Vagina (tissue), 2 donors: ENCODE measurements around the gene APOC3. TPM values are rescaled to one million over a fixed set of nuclear protein-coding genes. Genes with fewer than 3 reads are reported as not detected.

Source experiments
- DNase-seq, 2 donors: peaks; one replicate each; pipeline ENCODE4 v3.0.0-alpha.2; 2017; ENCODE audit errors: extremely low spot score in 2 of 2
- H3K27ac ChIP-seq: fragments of 200-600 bp; sonication (generic); one replicate; pipeline ENCODE4 v1.5.1; 2019
- H3K27me3 ChIP-seq: fragments of 200-600 bp; sonication (generic); one replicate; pipeline ENCODE4 v1.5.1; 2019
- H3K36me3 ChIP-seq, 2 donors: fragments of 200-600 bp; sonication (generic); one replicate each; pipeline ENCODE4 v1.5.1; 2017 to 2019
- H3K4me1 ChIP-seq: fragments of 200-600 bp; sonication (generic); one replicate; pipeline ENCODE4 v1.5.1; 2019
- H3K4me3 ChIP-seq, 2 donors: fragments of 200-600 bp; sonication (generic); 1 replicate in 1 of 2; 2 replicates in 1 of 2; pipeline ENCODE4 v1.5.1; 2016 to 2019
- H3K9me3 ChIP-seq: fragments of 200-600 bp; sonication (generic); one replicate; pipeline ENCODE4 v1.5.1; 2019
- POLR2A ChIP-seq, 2 donors: fragments of 450-650 bp; IDR thresholded peaks; one replicate each; pipeline ENCODE4 v1.6.1; 2017; ENCODE audit warnings: antibody characterized with exemption in 2 of 2, mild to moderate bottlenecking in 2 of 2, moderate library complexity in 2 of 2
- POLR2AphosphoS5 ChIP-seq, 2 donors: sonication (generic); formaldehyde crosslinking; IDR thresholded peaks; one replicate each; pipeline ENCODE4 v1.9.0; 2017; ENCODE audit warnings: antibody characterized with exemption in 2 of 2, mild to moderate bottlenecking in 2 of 2, low read depth in 1 of 2; ENCODE audit not compliant: insufficient read depth in 1 of 2
- intact Hi-C: fragments of 100-400 bp; cut with DNase I; formaldehyde crosslinking; loops from one replicate; pipeline ENCODE4 v1.15.1; 2023
- total RNA-seq: library from RNA; depleted of rRNA; stranded (reverse); fragments of >200 nt; gene quantifications from one replicate; pipeline ENCODE4 v1.2.3, GENCODE V29; 2016
- TF ChIP-seq, protein P1 (sequence below), 3 experiments: fragments of 450-650 bp in 2 of 3; fragments of 200-600 bp in 1 of 3; sonication (generic) in 1 of 3; IDR thresholded peaks; one replicate each; pipeline ENCODE4 v1.5.1; 2017 to 2019; ENCODE audit warnings: antibody characterized with exemption in 3 of 3, mild to moderate bottlenecking in 2 of 3, moderate library complexity in 2 of 3

Gene APOC3
- total RNA-seq, 1 donor from 2014 or later = not detected

DNA sequence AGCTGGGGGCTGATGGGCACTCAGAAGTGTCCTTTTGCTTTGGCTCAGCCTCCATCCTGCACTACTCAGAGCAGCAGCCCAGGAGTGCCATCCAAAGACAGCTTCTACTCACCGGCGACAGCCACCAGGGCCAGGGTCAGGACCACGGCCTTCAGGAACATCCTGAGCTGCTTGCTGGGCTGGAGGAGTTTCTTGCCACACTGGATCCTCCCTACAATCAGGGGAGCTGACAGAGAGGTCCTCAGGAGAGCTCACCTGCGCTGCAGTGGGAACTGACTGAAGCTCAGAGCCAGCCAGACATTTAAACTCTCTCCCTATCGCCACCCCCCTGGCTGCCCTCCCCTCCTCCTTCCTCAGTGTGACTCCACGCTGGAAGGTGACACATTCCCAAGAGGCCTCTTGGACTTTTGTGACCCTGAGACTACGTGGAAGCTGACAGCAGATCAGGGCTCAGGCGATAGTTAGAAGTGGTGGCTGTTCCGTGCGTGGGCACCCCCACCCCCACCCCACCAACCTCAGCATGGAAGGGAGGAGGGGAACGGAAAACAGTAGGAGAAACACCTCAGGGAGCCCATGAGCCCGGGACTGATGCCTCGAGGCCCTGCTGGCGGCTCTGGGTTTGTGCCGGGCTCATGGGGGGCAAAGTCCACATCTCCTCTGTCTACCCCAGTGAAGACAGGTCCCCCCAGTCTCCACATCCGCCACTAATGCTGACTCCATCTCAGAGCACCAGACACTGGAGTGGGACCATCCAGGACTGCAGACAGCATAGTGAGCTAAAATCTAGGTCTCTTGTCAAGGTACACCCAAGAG lies 6.5 kb upstream of the APOC3 start, which contains the start of gene APOA4:
APOA4 (minus strand) TSS at position 274 of the 813 bp plus-strand sequence; CDS start at position 161, 113 bp downstream.
- peak in 1 of 2 donors; percentile 95 for DNase-seq
- Histone ChIP-seq H3K4me3 (no peak within 1 kb of the TSS), H3K36me3 (no peaks in the 10 kb centered on the region), H3K9me3 (no peaks in the 10 kb centered on the region), H3K27me3 (no peaks in the 10 kb centered on the region), H3K4me1 (no peaks in the 10 kb centered on the region), H3K27ac (no peak within 1 kb of the TSS)
- intact Hi-C loops = no loop called here
- no peak for TF ChIP-seq POLR2AphosphoS5 (IDR thresholded peaks at IDR 0.05; ENCODE audit: insufficient read depth in 1 of 2, low read depth in 1 of 2)
- TF ChIP-seq POLR2A (IDR thresholded peaks at IDR 0.05) = no peak
- TF ChIP-seq, protein P1, sequence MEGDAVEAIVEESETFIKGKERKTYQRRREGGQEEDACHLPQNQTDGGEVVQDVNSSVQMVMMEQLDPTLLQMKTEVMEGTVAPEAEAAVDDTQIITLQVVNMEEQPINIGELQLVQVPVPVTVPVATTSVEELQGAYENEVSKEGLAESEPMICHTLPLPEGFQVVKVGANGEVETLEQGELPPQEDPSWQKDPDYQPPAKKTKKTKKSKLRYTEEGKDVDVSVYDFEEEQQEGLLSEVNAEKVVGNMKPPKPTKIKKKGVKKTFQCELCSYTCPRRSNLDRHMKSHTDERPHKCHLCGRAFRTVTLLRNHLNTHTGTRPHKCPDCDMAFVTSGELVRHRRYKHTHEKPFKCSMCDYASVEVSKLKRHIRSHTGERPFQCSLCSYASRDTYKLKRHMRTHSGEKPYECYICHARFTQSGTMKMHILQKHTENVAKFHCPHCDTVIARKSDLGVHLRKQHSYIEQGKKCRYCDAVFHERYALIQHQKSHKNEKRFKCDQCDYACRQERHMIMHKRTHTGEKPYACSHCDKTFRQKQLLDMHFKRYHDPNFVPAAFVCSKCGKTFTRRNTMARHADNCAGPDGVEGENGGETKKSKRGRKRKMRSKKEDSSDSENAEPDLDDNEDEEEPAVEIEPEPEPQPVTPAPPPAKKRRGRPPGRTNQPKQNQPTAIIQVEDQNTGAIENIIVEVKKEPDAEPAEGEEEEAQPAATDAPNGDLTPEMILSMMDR (IDR thresholded peaks at IDR 0.05) = no peak

DNA sequence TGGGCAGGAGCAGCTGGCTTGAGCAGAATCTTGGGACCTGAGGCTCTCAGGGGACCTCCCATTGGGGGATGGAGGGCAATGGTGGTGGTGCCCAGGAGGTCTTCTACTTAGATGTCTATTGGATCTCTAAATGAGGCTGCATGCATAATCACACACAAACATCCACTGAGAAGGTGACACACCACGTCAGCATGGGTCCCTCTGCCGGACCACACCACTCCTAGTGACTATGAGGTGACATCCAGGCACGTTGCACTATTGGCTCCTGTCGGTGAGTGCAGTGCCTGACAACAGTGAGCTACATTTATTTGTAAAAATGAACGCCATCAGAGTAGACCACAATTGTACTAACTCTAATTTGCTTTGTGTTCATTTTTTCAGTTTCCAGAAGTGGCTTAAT lies 4.3 kb upstream of the APOC3 start:
- no peaks in the 10 kb centered on the region for H3K4me1 ChIP-seq
- no peak for DNase-seq
- H3K27ac ChIP-seq = no peak overlapping the region
- TF ChIP-seq, protein P1 (IDR thresholded peaks at IDR 0.05) = no peak
- TF ChIP-seq POLR2A (IDR thresholded peaks at IDR 0.05) (no peak), POLR2AphosphoS5 (IDR thresholded peaks at IDR 0.05; ENCODE audit: insufficient read depth in 1 of 2, low read depth in 1 of 2) (no peak)
- no peak overlapping the region for H3K4me3 ChIP-seq
- no peaks in the 10 kb centered on the region for H3K9me3 ChIP-seq
- intact Hi-C loops = no loop called here
- H3K36me3 ChIP-seq = no peaks in the 10 kb centered on the region
- H3K27me3 ChIP-seq = no peaks in the 10 kb centered on the region

DNA sequence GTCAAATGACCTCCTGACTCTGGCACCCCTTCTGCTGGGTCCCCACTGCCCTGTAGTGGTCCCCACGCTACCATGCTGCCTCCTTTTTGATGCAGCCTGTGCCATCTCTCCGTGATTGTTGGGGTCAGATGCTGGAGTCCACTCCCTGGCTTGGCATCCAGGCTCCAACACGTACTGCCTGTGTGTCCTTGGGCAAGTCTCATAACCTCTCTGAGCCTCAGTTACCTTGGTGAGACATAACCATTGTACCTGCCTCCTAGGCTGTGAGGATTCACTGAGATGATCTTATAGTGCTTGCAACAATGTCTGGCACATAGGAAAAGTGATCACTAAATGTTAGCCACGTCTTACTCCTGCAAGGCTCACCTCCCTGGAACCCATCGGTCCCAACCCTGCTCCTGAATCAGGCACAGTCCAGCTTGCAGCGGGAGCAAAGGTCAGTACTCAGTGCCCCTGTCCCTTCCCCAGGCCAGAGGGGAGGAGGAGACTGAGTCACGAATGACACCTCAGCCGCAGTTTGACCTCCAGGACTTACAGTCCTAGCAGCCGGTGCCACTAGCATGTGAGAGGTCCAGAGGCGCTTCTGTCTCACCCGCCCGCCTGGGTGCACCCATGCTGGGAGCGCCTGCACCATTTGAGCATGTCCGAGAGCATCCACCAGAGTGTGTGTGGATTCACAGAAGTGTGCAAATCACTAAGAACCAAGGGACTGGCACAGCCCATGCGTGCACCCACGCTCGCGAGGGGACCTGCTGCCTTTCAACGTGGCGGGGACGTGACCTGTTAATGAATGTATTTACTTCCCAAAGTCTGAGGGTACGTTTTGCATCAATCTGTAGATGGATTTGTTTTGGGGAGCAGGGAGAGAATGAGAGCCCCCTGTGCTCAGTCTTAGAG lies 3.6 kb upstream of the APOC3 start:
- no peak for TF ChIP-seq POLR2A (IDR thresholded peaks at IDR 0.05)
- no peak for TF ChIP-seq POLR2AphosphoS5 (IDR thresholded peaks at IDR 0.05; ENCODE audit: insufficient read depth in 1 of 2, low read depth in 1 of 2)
- TF ChIP-seq, protein P1 (IDR thresholded peaks at IDR 0.05) = no peak
- no peak for DNase-seq
- intact Hi-C loops = no loop called here

DNA sequence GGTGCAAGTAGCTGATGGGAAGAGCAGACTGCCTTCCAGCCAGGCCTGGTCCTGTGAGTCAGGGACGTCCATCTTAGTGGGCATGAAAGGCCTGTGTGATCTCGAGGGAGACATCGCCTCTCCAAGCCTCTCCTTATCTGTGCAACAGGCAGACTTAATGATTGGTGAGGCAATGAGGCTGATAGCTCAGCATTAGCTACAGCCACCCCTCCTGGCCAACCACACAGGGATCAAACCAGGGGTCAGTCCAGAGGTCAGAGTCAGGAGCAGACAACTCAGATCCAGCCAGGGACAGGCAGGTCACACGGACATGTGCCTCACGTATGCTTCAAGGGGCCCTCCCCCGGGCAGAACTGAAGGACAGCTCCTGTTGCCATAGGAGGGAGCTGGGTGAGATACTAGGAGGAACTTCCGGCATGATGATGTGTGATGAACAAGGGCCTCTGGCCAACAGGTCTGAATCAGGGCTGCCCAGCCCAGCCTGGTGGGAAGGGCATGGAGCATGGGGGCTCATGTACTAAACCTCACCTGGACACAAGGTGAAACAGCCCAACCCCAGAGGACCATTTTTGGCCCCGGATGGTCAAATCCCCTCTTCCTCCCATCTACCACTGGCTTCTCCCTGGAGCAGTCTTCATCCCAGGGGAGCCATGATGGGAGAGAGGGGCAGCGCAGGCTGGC lies 2.8 kb upstream of the APOC3 start:
- no peaks in the 10 kb centered on the region for H3K36me3 ChIP-seq
- intact Hi-C loops = no loop called here
- DNase-seq = no peak
- no peak overlapping the region for H3K4me3 ChIP-seq
- TF ChIP-seq, protein P1 (IDR thresholded peaks at IDR 0.05) = no peak
- TF ChIP-seq POLR2A (IDR thresholded peaks at IDR 0.05) (no peak), POLR2AphosphoS5 (IDR thresholded peaks at IDR 0.05; ENCODE audit: insufficient read depth in 1 of 2, low read depth in 1 of 2) (no peak)
- no peaks in the 10 kb centered on the region for H3K9me3 ChIP-seq
- H3K27ac ChIP-seq = no peak overlapping the region
- no peaks in the 10 kb centered on the region for H3K4me1 ChIP-seq
- no peaks in the 10 kb centered on the region for H3K27me3 ChIP-seq

More for the DNA sequence above, 3.6 kb upstream of the APOC3 start:
- Histone ChIP-seq H3K4me3 (no peak overlapping the region), H3K4me1 (no peaks in the 10 kb centered on the region), H3K27ac (no peak overlapping the region), H3K27me3 (no peaks in the 10 kb centered on the region), H3K36me3 (no peaks in the 10 kb centered on the region), H3K9me3 (no peaks in the 10 kb centered on the region)
